HL-60/S4 treated with retinoic acid at 250 ng/mL for 4 days and 3 days (cell line): ENCODE results near the gene ATP6V1F.

Experiments
- in situ Hi-C: fragments of 300-500 bp; cut with MboI; formaldehyde crosslinking; loops from 2 replicates; pipeline ENCODE4 v1.7.0; 2022; ENCODE audit warnings: low sequenced_read_pairs

Gene ATP6V1F

DNA sequence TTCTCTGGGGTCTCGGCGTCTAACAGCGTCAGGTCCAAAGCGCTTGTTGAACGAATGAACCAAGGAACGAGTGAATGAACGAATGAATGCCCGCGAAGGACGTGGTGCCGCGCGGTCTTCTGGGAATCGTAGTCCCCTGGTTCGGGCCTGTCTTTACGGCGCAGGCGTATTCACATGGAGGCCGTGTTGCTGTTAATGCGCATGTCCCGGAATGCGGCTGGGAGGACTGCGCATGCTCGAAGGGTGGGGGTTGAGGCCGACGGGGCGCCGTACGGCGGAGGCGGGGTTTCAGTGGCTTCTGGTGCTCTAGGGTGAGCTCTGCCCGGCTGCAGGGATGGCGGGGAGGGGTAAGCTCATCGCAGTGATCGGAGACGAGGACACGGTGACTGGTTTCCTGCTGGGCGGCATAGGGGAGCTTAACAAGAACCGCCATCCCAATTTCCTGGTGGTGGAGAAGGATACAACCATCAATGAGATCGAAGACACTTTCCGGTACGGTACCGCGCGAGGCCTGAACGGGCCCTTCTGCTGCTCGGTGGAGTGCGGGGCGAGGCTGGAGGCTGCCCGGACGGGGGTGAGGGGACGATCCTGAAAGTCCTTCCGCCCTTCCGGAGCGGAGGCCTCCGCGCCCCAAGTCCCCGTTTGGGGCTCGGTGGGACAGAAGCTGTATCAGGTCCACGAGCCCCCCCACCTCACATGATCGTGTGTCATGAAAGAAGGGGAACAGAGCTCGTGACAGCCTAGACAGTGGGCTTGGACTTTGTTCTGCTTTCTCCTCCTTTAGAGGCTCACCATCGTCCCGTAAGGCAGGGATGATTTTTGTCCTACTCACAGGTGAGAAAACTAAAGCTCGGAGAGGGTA, at the start of gene ATP6V1F:
TSS of gene ATP6V1F (plus strand) at position 286 of the 862 bp plus-strand sequence. CDS start at position 335, 49 bp downstream.
- in situ Hi-C loops: no loop called here

- in situ Hi-C loops: no loop called here
Observed at GRCh38 chr7:128814499-128814898, 48.2 kb upstream of the ATP6V1F start.

GRCh38 chr7:128815289-128815942, 47.2 kb upstream of the ATP6V1F start:
- in situ Hi-C loops: no loop called here

DNA sequence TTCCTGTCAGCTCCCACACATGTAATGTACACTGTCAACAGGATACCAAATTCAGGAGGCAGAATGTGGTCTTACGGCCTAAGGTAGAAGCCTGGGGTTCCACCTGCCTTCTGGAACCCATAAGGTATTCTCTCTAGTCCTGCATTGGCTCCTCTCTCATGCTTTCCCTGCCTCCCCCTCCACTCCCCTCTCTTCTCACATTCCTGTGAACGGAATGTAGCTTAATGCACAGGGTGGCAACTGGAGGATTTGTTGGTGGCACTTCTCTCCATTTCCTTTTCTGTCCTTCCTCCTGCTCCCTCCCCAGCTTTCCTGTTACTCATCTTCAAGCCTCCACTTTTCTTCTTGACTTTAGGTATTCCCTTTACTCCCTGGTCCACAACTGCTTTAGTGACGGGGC, 44.0 kb upstream of the ATP6V1F start:
- in situ Hi-C loops: no loop called here

GRCh38 chr7:128821724-128822123, 40.9 kb upstream of the ATP6V1F start:
- in situ Hi-C loops: no loop called here

- in situ Hi-C loops: no loop called here
Observed at GRCh38 chr7:128826512-128826911, 36.1 kb upstream of the ATP6V1F start.

DNA sequence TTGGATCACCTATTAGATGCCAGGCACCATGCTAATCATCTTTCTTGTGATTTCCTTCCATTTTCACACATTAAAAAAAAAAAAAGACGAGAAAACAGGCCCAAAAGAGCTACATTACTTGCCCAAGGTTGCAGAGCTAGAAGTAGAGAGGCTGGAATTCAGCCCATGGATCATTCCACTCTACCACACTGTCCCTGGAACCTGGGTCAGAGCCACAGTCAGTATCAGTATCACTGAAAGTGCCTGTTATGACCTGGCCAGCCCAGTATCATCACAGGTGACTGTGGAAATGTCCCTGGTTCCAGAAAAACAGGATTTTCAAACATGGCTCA, 35.8 kb upstream of the ATP6V1F start:
- in situ Hi-C loops: no loop called here

DNA sequence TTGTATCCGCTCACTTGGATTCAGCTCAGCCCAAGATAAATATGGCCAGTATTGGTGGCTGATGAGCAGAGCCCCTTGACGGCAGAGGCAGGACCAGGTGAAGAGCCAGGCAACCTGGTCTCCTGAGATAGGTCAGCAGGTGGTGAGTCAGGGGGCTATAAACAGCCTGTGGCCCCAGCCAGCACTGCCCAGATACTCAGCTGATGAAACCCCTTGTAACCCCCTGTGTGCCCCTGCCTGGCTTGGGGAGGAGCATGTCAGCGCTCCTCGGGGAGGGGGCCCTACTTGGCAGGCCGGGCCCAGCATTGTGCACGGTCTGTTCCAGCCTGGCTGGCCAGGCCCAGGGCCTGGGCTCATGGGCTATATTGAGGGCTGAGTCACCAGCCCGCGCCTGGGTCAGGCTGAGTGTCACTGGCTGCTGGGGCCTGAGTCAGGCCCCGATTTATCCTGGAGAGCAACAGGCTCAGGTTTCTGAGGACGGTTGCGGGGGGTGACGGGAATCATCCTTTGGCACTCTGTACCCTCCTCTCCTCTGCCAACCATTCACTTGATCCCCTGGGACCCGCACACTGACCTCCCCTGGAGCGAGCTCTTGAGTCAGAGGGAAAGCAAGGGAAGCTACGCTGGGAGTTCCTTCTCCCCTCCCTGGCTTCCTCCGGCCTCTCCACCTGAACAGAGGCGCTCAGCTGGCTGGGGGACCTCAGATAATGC, 35.3 kb upstream of the ATP6V1F start:
- in situ Hi-C loops: no loop called here

- in situ Hi-C loops: no loop called here
Observed at GRCh38 chr7:128827971-128828711, 34.5 kb upstream of the ATP6V1F start.

DNA sequence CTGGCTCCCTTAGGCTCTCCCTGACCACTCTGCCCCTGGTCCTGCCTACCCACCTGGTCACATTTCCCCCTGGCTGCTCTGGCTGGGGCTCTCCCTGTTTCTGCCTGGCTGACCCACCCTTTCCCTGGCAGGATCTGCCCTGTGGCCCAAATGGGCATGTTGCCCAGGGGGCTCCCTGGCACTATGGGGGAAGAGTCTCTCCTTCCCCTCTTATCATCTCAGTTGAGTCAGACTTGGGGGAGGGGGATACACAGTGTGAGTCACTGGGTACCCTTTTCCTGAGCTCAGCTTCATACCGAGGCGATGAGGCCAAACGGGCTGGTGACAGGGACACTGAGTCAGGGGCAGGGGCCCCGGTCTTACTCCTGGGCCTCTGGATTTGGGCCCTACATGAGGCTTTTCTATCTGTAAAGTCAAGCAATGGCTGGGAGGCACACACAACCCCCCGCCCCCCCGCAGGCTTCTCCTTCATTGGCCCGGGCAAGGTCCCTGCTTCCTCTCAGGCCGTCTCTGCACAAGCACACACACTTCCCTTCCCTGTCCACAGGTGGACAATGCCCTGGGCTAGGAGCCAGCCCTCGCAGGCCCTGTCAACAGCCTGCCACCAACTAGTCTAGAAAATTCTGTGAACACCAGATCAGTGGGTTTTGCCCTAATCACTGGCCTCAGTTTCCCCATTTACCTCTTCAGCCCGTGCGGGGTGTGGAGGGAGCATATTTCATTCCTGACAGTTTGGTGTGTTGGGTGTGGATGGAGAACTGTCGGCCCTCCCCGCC, 33.1 kb upstream of the ATP6V1F start:
- in situ Hi-C loops: no loop called here

GRCh38 chr7:128830231-128831177, 32.2 kb upstream of the ATP6V1F start, which contains the start of gene FLNC:
TSS of gene FLNC (plus strand) at chr7:128830406. CDS start at chr7:128830638, 232 bp downstream.
- in situ Hi-C loops: no loop called here

- in situ Hi-C loops: no loop called here
Observed at GRCh38 chr7:128831178-128831993, 31.3 kb upstream of the ATP6V1F start.

- in situ Hi-C loops: no loop called here
Observed at GRCh38 chr7:128831994-128832879, 30.4 kb upstream of the ATP6V1F start.

- in situ Hi-C loops: no loop called here
Observed at GRCh38 chr7:128832880-128833147, 29.8 kb upstream of the ATP6V1F start.

GRCh38 chr7:128833148-128833945, 29.3 kb upstream of the ATP6V1F start:
- in situ Hi-C loops: no loop called here

- in situ Hi-C loops: no loop called here
Observed at GRCh38 chr7:128833946-128834325, 28.7 kb upstream of the ATP6V1F start.
